H9 (cell line): ENCODE measurements around the gene KRT86. TPM values are rescaled to one million over a fixed set of nuclear protein-coding genes. Genes with fewer than 3 reads are reported as not detected.
A peak's percentile ranks its signal among the peaks of the same experiment; 100 is the strongest.

Source experiments
- DNase-seq: peaks from one replicate; pipeline ENCODE4 v3.0.0-alpha.2; 2017
- H2AFZ ChIP-seq: one replicate; pipeline ENCODE4 v1.6.1; 2013; ENCODE audit warnings: mild to moderate bottlenecking, low read length, control low read depth, moderate library complexity
- H2AK5ac ChIP-seq: 2 replicates; pipeline ENCODE4 v1.6.1; 2013; ENCODE audit warnings: low read length, control low read depth, mixed read lengths; ENCODE audit not compliant: insufficient read length
- H2BK120ac ChIP-seq: one replicate; pipeline ENCODE4 v1.6.1; 2013; ENCODE audit warnings: low read depth, mild to moderate bottlenecking, low read length, control low read depth, inconsistent platforms; ENCODE audit not compliant: poor library complexity, severe bottlenecking
- H2BK12ac ChIP-seq: 2 replicates; pipeline ENCODE4 v1.6.1; 2013; ENCODE audit warnings: low read length, control low read depth, mixed read lengths, low read depth; ENCODE audit not compliant: insufficient read length
- H2BK15ac ChIP-seq: 2 replicates; pipeline ENCODE4 v1.6.1; 2013; ENCODE audit warnings: low read depth, low read length, control low read depth
- H2BK20ac ChIP-seq: one replicate; pipeline ENCODE4 v1.6.1; 2013; ENCODE audit warnings: low read depth, mild to moderate bottlenecking, low read length, control low read depth, inconsistent platforms; ENCODE audit not compliant: poor library complexity, severe bottlenecking
- H2BK5ac ChIP-seq: 2 replicates; pipeline ENCODE4 v1.6.1; 2013; ENCODE audit warnings: low read length, control low read depth, mixed read lengths; ENCODE audit not compliant: insufficient read length
- H3K14ac ChIP-seq: 2 replicates; pipeline ENCODE4 v1.6.1; 2013; ENCODE audit warnings: low read length, control low read depth; ENCODE audit not compliant: insufficient read depth
- H3K18ac ChIP-seq: 2 replicates; pipeline ENCODE4 v1.6.1; 2013; ENCODE audit warnings: low read depth, mild to moderate bottlenecking, mixed read lengths, low read length, control low read depth; ENCODE audit not compliant: insufficient read length
- H3K23ac ChIP-seq: 2 replicates; pipeline ENCODE4 v1.6.1; 2013; ENCODE audit warnings: low read length, control low read depth, mixed read lengths, low read depth; ENCODE audit not compliant: insufficient read length
- H3K23me2 ChIP-seq: 2 replicates; pipeline ENCODE4 v1.6.1; 2013; ENCODE audit warnings: low read depth, mild to moderate bottlenecking, mixed read lengths, low read length, control low read depth; ENCODE audit not compliant: insufficient read length, poor library complexity, severe bottlenecking
- H3K27ac ChIP-seq: 2 replicates; pipeline ENCODE4 v1.5.1; 2013; ENCODE audit warnings: low read length, control low read depth, mixed read lengths, low read depth; ENCODE audit not compliant: insufficient read length
- H3K27me3 ChIP-seq: 2 replicates; pipeline ENCODE4 v1.6.1; 2013; ENCODE audit warnings: low read length, control low read depth, inconsistent platforms; ENCODE audit not compliant: insufficient read depth
- H3K4ac ChIP-seq: 2 replicates; pipeline ENCODE4 v1.6.1; 2013; ENCODE audit warnings: low read depth, mild to moderate bottlenecking, control low read depth, inconsistent platforms, low read length, moderate library complexity
- H3K4me1 ChIP-seq: 2 replicates; pipeline ENCODE4 v1.6.1; 2013; ENCODE audit warnings: low read length, control low read depth, inconsistent platforms; ENCODE audit not compliant: insufficient read depth
- H3K4me2 ChIP-seq: 2 replicates; pipeline ENCODE4 v1.6.1; 2013; ENCODE audit warnings: low read length, control low read depth, mixed read lengths; ENCODE audit not compliant: insufficient read length, insufficient read depth
- H3K56ac ChIP-seq: 2 replicates; pipeline ENCODE4 v1.6.1; 2013; ENCODE audit warnings: low read depth, mild to moderate bottlenecking, mixed read lengths, low read length, control low read depth; ENCODE audit not compliant: insufficient read length
- H3K79me1 ChIP-seq: 2 replicates; pipeline ENCODE4 v1.6.1; 2013; ENCODE audit warnings: low read depth, mild to moderate bottlenecking, moderate library complexity, low read length, control low read depth, inconsistent platforms; ENCODE audit not compliant: insufficient read depth, poor library complexity, severe bottlenecking
- H3K79me2 ChIP-seq: 2 replicates; pipeline ENCODE4 v1.6.1; 2013; ENCODE audit warnings: low read length, control low read depth, inconsistent platforms; ENCODE audit not compliant: insufficient read depth
- H3K9ac ChIP-seq: 2 replicates; pipeline ENCODE4 v1.6.1; 2013; ENCODE audit warnings: low read length, control low read depth, mixed read lengths; ENCODE audit not compliant: insufficient read length; ENCODE audit errors: extremely low read depth
- H3K9me3 ChIP-seq: one replicate; pipeline ENCODE4 v1.6.1; 2013; ENCODE audit warnings: low read depth, low read length, inconsistent platforms; ENCODE audit not compliant: control insufficient read depth
- H3T11ph ChIP-seq: one replicate; pipeline ENCODE4 v1.6.1; 2013; ENCODE audit warnings: mild to moderate bottlenecking, low read length, control low read depth, inconsistent platforms
- H4K20me1 ChIP-seq: one replicate; pipeline ENCODE4 v1.6.1; 2013; ENCODE audit not compliant: control insufficient read depth, insufficient read length, insufficient read depth
- H4K5ac ChIP-seq: 2 replicates; pipeline ENCODE4 v1.6.1; 2013; ENCODE audit warnings: low read depth, mild to moderate bottlenecking, mixed read lengths, low read length, control low read depth; ENCODE audit not compliant: insufficient read length
- H4K8ac ChIP-seq: replicated peaks from 2 replicates; pipeline ENCODE4 v1.6.1; 2013; ENCODE audit warnings: low read length, control low read depth, mixed read lengths, low read depth; ENCODE audit not compliant: insufficient read length
- H4K91ac ChIP-seq: 2 replicates; pipeline ENCODE4 v1.6.1; 2013; ENCODE audit warnings: low read depth, mild to moderate bottlenecking, moderate library complexity, mixed read lengths, low read length, control low read depth; ENCODE audit not compliant: insufficient read length
- H3K27ac Mint-ChIP-seq, 3 experiments: 2 replicates in 2 of 3; 3 replicates in 1 of 3; pipeline ENCODE4 v1.8.0; 2020 to 2021; ENCODE audit warnings: mixed read lengths in 3 of 3, mild to moderate bottlenecking in 1 of 3, moderate library complexity in 1 of 3
- H3K27me3 Mint-ChIP-seq: 2 replicates; pipeline ENCODE4 v1.8.0; 2021; ENCODE audit warnings: low read depth, mild to moderate bottlenecking, moderate library complexity, mixed read lengths
- H3K36me3 Mint-ChIP-seq, 3 experiments: 2 replicates in 2 of 3; 3 replicates in 1 of 3; pipeline ENCODE4 v1.8.0; 2020 to 2021; ENCODE audit warnings: low read depth in 3 of 3, mixed read lengths in 3 of 3; ENCODE audit not compliant: insufficient read depth in 1 of 3
- H3K4me1 Mint-ChIP-seq, 2 experiments: 2 replicates each; pipeline ENCODE4 v1.8.0; 2020; ENCODE audit warnings: mixed read lengths in 2 of 2
- H3K4me3 Mint-ChIP-seq, 2 experiments: 2 replicates in 1 of 2; 3 replicates in 1 of 2; pipeline ENCODE4 v1.8.0; 2020 to 2021; ENCODE audit warnings: mild to moderate bottlenecking in 2 of 2, mixed read lengths in 2 of 2, moderate library complexity in 1 of 2
- H3K9me3 Mint-ChIP-seq, 2 experiments: 2 replicates in 1 of 2; 3 replicates in 1 of 2; pipeline ENCODE4 v1.8.0; 2020; ENCODE audit warnings: mild to moderate bottlenecking in 2 of 2, mixed read lengths in 2 of 2, moderate library complexity in 1 of 2
- WGBS: extraction: QIAGEN DNeasy Blood & Tissue Kit; methylation state at CpG from one replicate; pipeline ENCODE4 v1.1.7; 2013; ENCODE audit warnings: missing lambda C conversion rate, low lambda C conversion rate, mixed read lengths; ENCODE audit not compliant: insufficient read length; ENCODE audit errors: extremely low coverage; 5-methylcytosine and 5-hydroxymethylcytosine counted together
- total RNA-seq: library from RNA; stranded (reverse); gene quantifications from 2 replicates; pipeline ENCODE4 v1.2.1, GENCODE V29; 2021
- TF ChIP-seq, protein P1 (sequence below): fragments of 200-600 bp; sonication (generic); conservative IDR thresholded peaks from 3 replicates; pipeline ENCODE4 v1.8.0; 2021; ENCODE audit warnings: antibody characterized with exemption, mild to moderate bottlenecking

Gene KRT86
- total RNA-seq, 1 experiment from 2014 or later = not detected

DNA sequence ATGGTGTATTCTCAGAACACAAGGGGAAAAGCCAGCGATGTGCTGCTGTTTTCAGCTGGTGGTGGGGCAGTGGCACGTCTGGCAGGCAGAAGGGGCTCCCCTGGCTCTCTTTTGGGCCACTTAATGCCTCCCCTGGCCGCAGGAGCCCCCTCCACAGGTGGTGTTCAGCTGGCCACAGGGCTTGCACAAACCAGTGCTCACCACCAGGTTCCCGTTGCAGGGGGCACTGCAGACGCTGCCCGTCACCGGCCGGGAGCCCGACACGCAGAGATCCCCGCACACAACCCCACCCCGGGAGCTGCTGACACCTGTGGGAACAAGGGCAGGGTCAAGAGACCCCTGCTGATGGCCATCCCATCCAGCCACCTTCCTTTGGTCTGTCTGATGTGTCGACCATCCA lies 40.1 kb downstream of the KRT86 start:
- no peak overlapping the region for H4K5ac ChIP-seq
- no peak overlapping the region for H2BK20ac ChIP-seq
- TF ChIP-seq, protein P1, sequence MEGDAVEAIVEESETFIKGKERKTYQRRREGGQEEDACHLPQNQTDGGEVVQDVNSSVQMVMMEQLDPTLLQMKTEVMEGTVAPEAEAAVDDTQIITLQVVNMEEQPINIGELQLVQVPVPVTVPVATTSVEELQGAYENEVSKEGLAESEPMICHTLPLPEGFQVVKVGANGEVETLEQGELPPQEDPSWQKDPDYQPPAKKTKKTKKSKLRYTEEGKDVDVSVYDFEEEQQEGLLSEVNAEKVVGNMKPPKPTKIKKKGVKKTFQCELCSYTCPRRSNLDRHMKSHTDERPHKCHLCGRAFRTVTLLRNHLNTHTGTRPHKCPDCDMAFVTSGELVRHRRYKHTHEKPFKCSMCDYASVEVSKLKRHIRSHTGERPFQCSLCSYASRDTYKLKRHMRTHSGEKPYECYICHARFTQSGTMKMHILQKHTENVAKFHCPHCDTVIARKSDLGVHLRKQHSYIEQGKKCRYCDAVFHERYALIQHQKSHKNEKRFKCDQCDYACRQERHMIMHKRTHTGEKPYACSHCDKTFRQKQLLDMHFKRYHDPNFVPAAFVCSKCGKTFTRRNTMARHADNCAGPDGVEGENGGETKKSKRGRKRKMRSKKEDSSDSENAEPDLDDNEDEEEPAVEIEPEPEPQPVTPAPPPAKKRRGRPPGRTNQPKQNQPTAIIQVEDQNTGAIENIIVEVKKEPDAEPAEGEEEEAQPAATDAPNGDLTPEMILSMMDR = no peak
- no peak overlapping the region for H3K27ac ChIP-seq
- no peak overlapping the region for H2AFZ ChIP-seq
- no peak overlapping the region for H3K9ac ChIP-seq
- no peaks in the 10 kb centered on the region for H3K4me1 Mint-ChIP-seq
- no peak overlapping the region for H2BK5ac ChIP-seq
- no peak overlapping the region for H2BK12ac ChIP-seq
- peak; percentile 31 for DNase-seq
- H2AK5ac ChIP-seq = no peak overlapping the region
- H3K79me1 ChIP-seq = no peaks in the 10 kb centered on the region
- H4K91ac ChIP-seq = no peak overlapping the region
- no peak overlapping the region for H3K14ac ChIP-seq
- H3K4me1 ChIP-seq = no peaks in the 10 kb centered on the region
- no peak overlapping the region for H3T11ph ChIP-seq
- no peaks in the 10 kb centered on the region; the same call in 1 of the 2 replicates for H3K27me3 ChIP-seq
- no peaks in the 10 kb centered on the region for H4K20me1 ChIP-seq
- H3K9me3 Mint-ChIP-seq = no peaks in the 10 kb centered on the region
- H2BK15ac ChIP-seq = no peak overlapping the region
- no peak overlapping the region for H3K27ac Mint-ChIP-seq
- H3K18ac ChIP-seq = no peak overlapping the region
- no peak overlapping the region for H4K8ac ChIP-seq
- no peaks in the 10 kb centered on the region for H3K9me3 ChIP-seq
- H3K23me2 ChIP-seq = no peaks in the 10 kb centered on the region
- peaks cover 52% of the 10 kb centered on the region for H3K27me3 Mint-ChIP-seq
- no peaks in the 10 kb centered on the region for H3K36me3 Mint-ChIP-seq
- H3K56ac ChIP-seq = no peak overlapping the region
- no peak overlapping the region for H2BK120ac ChIP-seq
- no peak overlapping the region for H3K4me2 ChIP-seq
- no CpG with 5 or more reads among the region's 13 CpGs for WGBS
- H3K79me2 ChIP-seq = no peaks in the 10 kb centered on the region
- H3K4ac ChIP-seq = no peak overlapping the region
- no peak overlapping the region for H3K23ac ChIP-seq
- H3K4me3 Mint-ChIP-seq = no peak overlapping the region
